Ovary (tissue), 3 donors: ENCODE results near the gene DPP9.

ENCODE experiments used
- EP300 ChIP-seq: sonication (generic); formaldehyde crosslinking; IDR thresholded peaks from one replicate; pipeline ENCODE4 v1.6.1; 2017; ENCODE audit warnings: antibody characterized with exemption
- POLR2A ChIP-seq: fragments of 450-650 bp; IDR thresholded peaks from one replicate; pipeline ENCODE4 v1.6.1; 2017; ENCODE audit warnings: antibody characterized with exemption, mild to moderate bottlenecking, moderate library complexity
- TF ChIP-seq, protein P1 (sequence below), 3 donors: fragments of 450-650 bp in 2 of 3; fragments of 200-600 bp in 1 of 3; IDR thresholded peaks; one replicate each; pipeline versions ENCODE4 v1.5.1 to v1.8.0; 2016 to 2022; ENCODE audit warnings: antibody characterized with exemption in 3 of 3, mild to moderate bottlenecking in 1 of 3
- donor health status: DM: no; HTN: no; CAD: no.

DNA sequence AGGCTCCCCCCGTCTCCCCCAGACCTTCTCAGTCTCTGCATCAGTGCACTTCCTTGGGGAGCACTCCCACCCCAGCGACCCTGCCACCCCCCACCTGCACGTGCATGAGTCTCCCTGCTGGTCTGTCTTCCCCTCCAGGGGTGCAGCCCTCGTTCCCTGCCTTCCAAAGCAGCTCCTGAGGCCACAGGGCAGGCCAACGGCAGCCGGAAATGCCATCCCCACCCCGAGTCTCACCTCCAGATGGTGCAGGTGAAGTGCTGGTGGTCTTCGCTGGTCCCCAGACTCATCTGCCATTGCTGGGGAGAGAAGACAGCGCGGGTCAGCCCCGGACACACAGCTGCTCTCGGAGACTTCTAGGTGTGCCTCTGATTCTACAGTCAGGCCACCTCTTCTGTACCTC is 59.0 kb downstream of the DPP9 start:
- TF ChIP-seq POLR2A (no peak), EP300 (no peak)
- TF ChIP-seq, protein P1, sequence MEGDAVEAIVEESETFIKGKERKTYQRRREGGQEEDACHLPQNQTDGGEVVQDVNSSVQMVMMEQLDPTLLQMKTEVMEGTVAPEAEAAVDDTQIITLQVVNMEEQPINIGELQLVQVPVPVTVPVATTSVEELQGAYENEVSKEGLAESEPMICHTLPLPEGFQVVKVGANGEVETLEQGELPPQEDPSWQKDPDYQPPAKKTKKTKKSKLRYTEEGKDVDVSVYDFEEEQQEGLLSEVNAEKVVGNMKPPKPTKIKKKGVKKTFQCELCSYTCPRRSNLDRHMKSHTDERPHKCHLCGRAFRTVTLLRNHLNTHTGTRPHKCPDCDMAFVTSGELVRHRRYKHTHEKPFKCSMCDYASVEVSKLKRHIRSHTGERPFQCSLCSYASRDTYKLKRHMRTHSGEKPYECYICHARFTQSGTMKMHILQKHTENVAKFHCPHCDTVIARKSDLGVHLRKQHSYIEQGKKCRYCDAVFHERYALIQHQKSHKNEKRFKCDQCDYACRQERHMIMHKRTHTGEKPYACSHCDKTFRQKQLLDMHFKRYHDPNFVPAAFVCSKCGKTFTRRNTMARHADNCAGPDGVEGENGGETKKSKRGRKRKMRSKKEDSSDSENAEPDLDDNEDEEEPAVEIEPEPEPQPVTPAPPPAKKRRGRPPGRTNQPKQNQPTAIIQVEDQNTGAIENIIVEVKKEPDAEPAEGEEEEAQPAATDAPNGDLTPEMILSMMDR (IDR thresholded peaks at IDR 0.05): no peak
